Measurements from ENCODE around the gene ATP1B2. TPM values are rescaled to one million over a fixed set of nuclear protein-coding genes. Genes with fewer than 3 reads are reported as not detected.

The ATP1B2 gene
- total RNA-seq, 1 experiment from 2014 or later, result 29.1 TPM

DNA sequence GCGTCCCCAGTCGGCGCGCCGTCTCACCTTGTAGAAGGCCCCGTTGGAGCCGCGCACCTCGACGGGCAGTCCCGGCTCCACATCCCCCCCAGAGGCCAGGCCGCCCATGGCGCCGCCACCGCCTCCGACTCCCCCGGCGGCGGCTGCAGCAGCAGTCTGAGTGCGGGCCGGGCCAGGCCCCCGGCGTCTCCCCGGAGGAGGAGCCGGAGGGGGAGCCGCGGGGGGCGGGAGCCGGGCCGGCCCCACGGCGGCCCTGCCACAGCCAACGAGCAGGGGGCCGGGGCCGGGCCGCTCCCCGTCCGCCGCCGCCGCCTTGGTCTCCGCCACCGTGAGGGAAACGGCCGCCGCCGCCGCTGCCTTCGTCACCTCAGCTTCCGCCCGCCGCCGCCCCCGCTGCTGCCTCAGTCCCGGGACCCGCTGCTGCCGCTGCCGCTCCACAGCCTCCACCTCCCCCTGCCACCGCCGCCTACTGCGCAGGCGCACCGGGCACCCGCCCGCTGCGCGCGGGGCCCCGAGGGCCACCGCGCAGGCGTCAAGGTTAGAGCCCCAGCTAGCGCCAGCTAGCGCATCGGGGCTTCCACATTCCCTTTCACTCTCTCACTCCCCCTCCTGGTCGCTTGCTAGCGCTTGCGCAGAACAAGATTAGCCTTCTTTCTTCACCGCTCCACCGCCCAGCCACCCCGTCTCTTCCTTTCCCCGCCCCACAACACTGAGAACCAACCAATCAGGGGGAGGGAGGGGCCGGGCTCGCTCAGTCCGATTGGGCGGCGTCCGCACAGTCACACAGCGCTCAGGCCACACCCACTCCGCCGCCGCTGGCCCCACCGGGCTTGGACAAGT is 36.1 kb upstream of the ATP1B2 start, which contains the start of gene FXR2:
Gene FXR2 (minus strand): TSS at position 473 of the 840 bp plus-strand sequence. CDS start 365 bp downstream, at position 108.
- no peak for TF ChIP-seq TEAD1 (CRISPR knock-in tag; IDR thresholded peaks at IDR 0.05)
- no peak for TF ChIP-seq SMAD4 (CRISPR knock-in tag; IDR thresholded peaks at IDR 0.05)
- TF ChIP-seq PRRX2 (CRISPR knock-in tag; IDR thresholded peaks at IDR 0.05), result no peak
- TF ChIP-seq OVOL2 (CRISPR knock-in tag; IDR thresholded peaks at IDR 0.05; ENCODE audit: borderline replicate concordance), result no peak
- TF ChIP-seq SP1 (CRISPR knock-in tag; conservative IDR thresholded peaks at IDR 0.05), result peak; percentile 76
- 0 out of 2 replicates have a peak, but pooled peaks have one; percentile 42 for TF ChIP-seq FOXP4 (CRISPR knock-in tag; IDR thresholded peaks at IDR 0.05)
- peak; percentile 64; the same call in 1 of the 2 replicates for TF ChIP-seq FOXK1 (CRISPR knock-in tag; IDR thresholded peaks at IDR 0.05)
- 0 out of 2 replicates have a peak, but pooled peaks have one; percentile 39 for TF ChIP-seq ETV6 (CRISPR knock-in tag; IDR thresholded peaks at IDR 0.05)
- peak; percentile 36; the same call in 1 of the 2 replicates for TF ChIP-seq CTCF (IDR thresholded peaks at IDR 0.05)
- peak; percentile 8; the same call in 1 of the 2 replicates for TF ChIP-seq HMGXB4 (CRISPR knock-in tag; IDR thresholded peaks at IDR 0.05)
- no peak for TF ChIP-seq RORB (CRISPR knock-in tag; IDR thresholded peaks at IDR 0.05)
- no peak for TF ChIP-seq ZNF263 (CRISPR knock-in tag; IDR thresholded peaks at IDR 0.05; ENCODE audit: low read depth)
- 0 out of 2 replicates have a peak, but pooled peaks have one; percentile 38 for TF ChIP-seq ZNF423 (CRISPR knock-in tag; IDR thresholded peaks at IDR 0.05)
- TF ChIP-seq NFYB (CRISPR knock-in tag; conservative IDR thresholded peaks at IDR 0.05; ENCODE audit: low read depth), result peak; percentile 79
- Mint-ChIP-seq H3K9me3 (no peaks in the 10 kb centered on the region), H3K27me3 (ENCODE audit: low read depth) (no peaks in the 10 kb centered on the region), H3K4me3 (peak within 1 kb of the TSS; percentile 83), H3K36me3 (peaks cover 6% of the 10 kb centered on the region; the same call in 1 of the 2 replicates), H3K4me1 (peaks cover 22% of the 10 kb centered on the region), H3K27ac (peak within 1 kb of the TSS; percentile 99)
- peak; percentile 96 for ATAC-seq
- CTCF ChIA-PET, result interaction anchor here (0.9 to 3.5 kb wide), 22 partner anchors 13 to 376 kb away, joined by 3 to 47 read pairs (median 6); partner anchors contain the start of genes ATP1B2, DNAH2, MPDU1 and SAT2
- POLR2A ChIA-PET, result interaction anchor here (0.7 to 2.8 kb wide), 8 partner anchors 13 to 73 kb away, joined by 3 to 31 read pairs (median 5); partner anchors contain the start of genes ATP1B2, MPDU1, SAT2 and TP53
- DNase-seq (ENCODE audit: low spot score), result peak; percentile 100

DNA sequence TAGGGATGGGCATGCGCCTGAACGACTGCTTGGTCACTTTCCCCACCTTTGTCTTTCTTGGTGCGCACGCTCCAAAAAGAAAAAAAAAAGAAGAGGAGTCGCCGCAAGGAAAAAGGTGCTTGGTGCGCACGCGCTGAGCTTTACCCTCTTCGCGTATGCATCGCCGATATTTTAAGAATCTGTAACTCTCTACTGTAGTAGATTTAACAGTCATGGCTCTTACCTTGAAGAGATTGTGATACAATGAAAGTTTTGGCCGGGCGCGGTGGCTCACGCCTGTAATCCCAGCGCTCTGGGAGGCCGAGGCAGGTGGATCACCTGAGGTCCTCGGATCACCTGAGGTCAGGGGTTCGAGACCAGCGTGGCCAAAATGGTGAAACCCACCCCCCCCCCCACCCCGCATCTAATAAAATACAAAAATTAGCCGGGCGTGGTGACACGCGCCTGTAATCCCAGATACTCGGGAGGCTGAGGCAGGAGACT is 35.4 kb upstream of the ATP1B2 start:
- H3K27ac Mint-ChIP-seq, result peak overlapping the region; percentile 99
- no peak for DNase-seq (ENCODE audit: low spot score)
- H3K27me3 Mint-ChIP-seq (ENCODE audit: low read depth), result no peaks in the 10 kb centered on the region
- peaks cover 6% of the 10 kb centered on the region; the same call in 1 of the 2 replicates for H3K36me3 Mint-ChIP-seq
- H3K4me3 Mint-ChIP-seq, result peak overlapping the region; percentile 73
- no peak for ATAC-seq
- H3K9me3 Mint-ChIP-seq, result no peaks in the 10 kb centered on the region
- CTCF ChIA-PET, result interaction anchor here (1.1 to 3.5 kb wide), 20 partner anchors 12 to 375 kb away, joined by 3 to 47 read pairs (median 8); partner anchors contain the start of genes ATP1B2, DNAH2, MPDU1 and SAT2
- TF ChIP-seq ATF1 (CRISPR knock-in tag; IDR thresholded peaks at IDR 0.05) (no peak), USF1 (CRISPR knock-in tag; IDR thresholded peaks at IDR 0.05) (peak; percentile 17; the same call in 1 of the 2 replicates), SP1 (CRISPR knock-in tag; conservative IDR thresholded peaks at IDR 0.05) (peak; percentile 15; the same call in 1 of the 2 replicates), ESRRA (CRISPR knock-in tag; IDR thresholded peaks at IDR 0.05; ENCODE audit: borderline replicate concordance) (no peak)
- TF ChIP-seq, protein P1, sequence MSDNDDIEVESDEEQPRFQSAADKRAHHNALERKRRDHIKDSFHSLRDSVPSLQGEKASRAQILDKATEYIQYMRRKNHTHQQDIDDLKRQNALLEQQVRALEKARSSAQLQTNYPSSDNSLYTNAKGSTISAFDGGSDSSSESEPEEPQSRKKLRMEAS (CRISPR knock-in tag; IDR thresholded peaks at IDR 0.05), result peak; percentile 71; the same call in 1 of the 2 replicates
- POLR2A ChIA-PET, result interaction anchor here (0.7 to 2.8 kb wide), 5 partner anchors 12 to 72 kb away, joined by 5 to 31 read pairs (median 8); partner anchors contain the start of genes ATP1B2, MPDU1, SAT2 and TP53
- H3K4me1 Mint-ChIP-seq, result peaks cover 22% of the 10 kb centered on the region

All from WTC11 (cell line).